IMR-90 (cell line): ENCODE results near the gene ZNF296. TPM values are rescaled to one million over a fixed set of nuclear protein-coding genes. Genes with fewer than 3 reads are reported as not detected.

ENCODE experiments used
- ATAC-seq: fragments of 200-7000 bp; cut with Tn5 transposase; 2 replicates; pipeline ENCODE4 v1.9.1; 2020; ENCODE audit warnings: low read depth, mild to moderate bottlenecking, moderate library complexity
- BruUV-seq: library from RNA; stranded (reverse); fragments of 400-500 nt; replicated peaks from 2 replicates; lab custom pipeline; 2021; lab: Mats Ljungman, UMichigan
- CTCF ChIA-PET: fragments of 300-600 bp; formaldehyde crosslinking; extraction: SDS; loops from one replicate; lab custom pipeline; 2021; ENCODE audit warnings: antibody characterized with exemption; lab: Yijun Ruan, JAX
- POLR2A ChIA-PET: fragments of 300-600 bp; sonication (Branson Sonifier 250); formaldehyde crosslinking; loops from one replicate; lab custom pipeline; 2022; ENCODE audit warnings: antibody characterized with exemption; ENCODE audit not compliant: unreplicated experiment; lab: Charles Lee
- DNase-seq: peaks from one replicate; pipeline ENCODE4 v3.0.0; 2013
- H2AFZ ChIP-seq: replicated peaks from 2 replicates; pipeline ENCODE3; 2013; ENCODE audit warnings: low read length, mild to moderate bottlenecking; ENCODE audit not compliant: poor library complexity
- H2AK5ac ChIP-seq: 2 replicates; pipeline ENCODE4 v1.6.1; 2013; ENCODE audit warnings: low read depth, low read length, inconsistent platforms
- H2AK9ac ChIP-seq: replicated peaks from 2 replicates; pipeline ENCODE3; 2013; ENCODE audit warnings: mild to moderate bottlenecking, low read depth, low read length, moderate library complexity; ENCODE audit not compliant: poor library complexity
- H2BK120ac ChIP-seq: 2 replicates; pipeline ENCODE4 v1.6.1; 2013; ENCODE audit warnings: low read depth, low read length, inconsistent platforms
- H2BK15ac ChIP-seq: 3 replicates; pipeline ENCODE4 v1.6.1; 2013; ENCODE audit warnings: low read depth, low read length, inconsistent platforms
- H2BK20ac ChIP-seq: 2 replicates; pipeline ENCODE4 v1.6.1; 2013; ENCODE audit warnings: low read depth, mild to moderate bottlenecking, inconsistent platforms, low read length, moderate library complexity
- H2BK5ac ChIP-seq: 2 replicates; pipeline ENCODE4 v1.6.1; 2013; ENCODE audit warnings: mild to moderate bottlenecking, low read depth, low read length, inconsistent platforms; ENCODE audit not compliant: poor library complexity, severe bottlenecking
- H3K14ac ChIP-seq: replicated peaks from 2 replicates; pipeline ENCODE4 v1.6.1; 2013; ENCODE audit warnings: low read depth, low read length, inconsistent platforms
- H3K18ac ChIP-seq: 2 replicates; pipeline ENCODE4 v1.6.1; 2013; ENCODE audit warnings: low read depth, low read length, control low read depth
- H3K23ac ChIP-seq: 2 replicates; pipeline ENCODE4 v1.6.1; 2013; ENCODE audit warnings: low read depth, low read length, inconsistent platforms
- H3K27ac ChIP-seq: 2 replicates; pipeline ENCODE4 v1.5.1; 2013; ENCODE audit warnings: mild to moderate bottlenecking, control low read depth, low read length; ENCODE audit not compliant: insufficient read depth
- H3K27me3 ChIP-seq: 2 replicates; pipeline ENCODE4 v1.6.1; 2013; ENCODE audit warnings: low read length; ENCODE audit not compliant: control insufficient read depth, insufficient read depth
- H3K36me3 ChIP-seq: 2 replicates; pipeline ENCODE4 v1.6.1; 2013; ENCODE audit warnings: low read length, mixed read lengths; ENCODE audit not compliant: control insufficient read depth, insufficient read depth
- H3K4ac ChIP-seq: 2 replicates; pipeline ENCODE4 v1.6.1; 2013; ENCODE audit warnings: low read depth, low read length, inconsistent platforms
- H3K4me1 ChIP-seq: 2 replicates; pipeline ENCODE4 v1.6.1; 2013; ENCODE audit warnings: low read length, mixed read lengths; ENCODE audit not compliant: control insufficient read depth, insufficient read depth
- H3K4me2 ChIP-seq: 2 replicates; pipeline ENCODE4 v1.6.1; 2013; ENCODE audit warnings: low read depth, mild to moderate bottlenecking, control low read depth, low read length, moderate library complexity
- H3K4me3 ChIP-seq: 2 replicates; pipeline ENCODE4 v1.5.1; 2013; ENCODE audit warnings: low read depth, mild to moderate bottlenecking, control low read depth, low read length, moderate library complexity; ENCODE audit not compliant: insufficient read depth
- H3K56ac ChIP-seq: 2 replicates; pipeline ENCODE4 v1.6.1; 2013; ENCODE audit warnings: low read length, inconsistent platforms; ENCODE audit not compliant: insufficient read depth; ENCODE audit errors: extremely low read depth
- H3K79me1 ChIP-seq, 2 experiments: 2 replicates each; pipeline ENCODE4 v1.6.1; 2013; ENCODE audit warnings: low read length in 2 of 2, inconsistent platforms in 1 of 2, low read depth in 1 of 2
- H3K9ac ChIP-seq: 2 replicates; pipeline ENCODE4 v1.6.1; 2013; ENCODE audit warnings: low read depth, low read length, control low read depth
- H3K9me1 ChIP-seq: 2 replicates; pipeline ENCODE4 v1.6.1; 2013; ENCODE audit warnings: low read length, inconsistent platforms; ENCODE audit not compliant: insufficient read depth
- H3K9me3 ChIP-seq: 2 replicates; pipeline ENCODE4 v1.6.1; 2013; ENCODE audit warnings: low read length; ENCODE audit not compliant: control insufficient read depth, insufficient read depth
- H4K20me1 ChIP-seq: 2 replicates; pipeline ENCODE4 v1.6.1; 2013; ENCODE audit warnings: low read length, inconsistent platforms; ENCODE audit not compliant: insufficient read depth
- H4K5ac ChIP-seq: 2 replicates; pipeline ENCODE4 v1.6.1; 2013; ENCODE audit warnings: mild to moderate bottlenecking, low read depth, low read length, control low read depth
- H4K8ac ChIP-seq, 2 experiments: 2 replicates each; pipeline ENCODE4 v1.6.1; 2013; ENCODE audit warnings: low read depth in 2 of 2, low read length in 2 of 2, control low read depth in 1 of 2, inconsistent platforms in 1 of 2
- H4K91ac ChIP-seq: 2 replicates; pipeline ENCODE4 v1.6.1; 2013; ENCODE audit warnings: low read depth, low read length, inconsistent platforms; ENCODE audit not compliant: insufficient read depth
- BHLHE40 ChIP-seq: fragments of 150-350 bp; IDR thresholded peaks from 2 replicates; pipeline ENCODE4 v1.6.1; 2016; ENCODE audit warnings: mild to moderate bottlenecking, low read depth, low read length
- RAD21 ChIP-seq: IDR thresholded peaks from 2 replicates; pipeline ENCODE4 v1.6.1; 2012; ENCODE audit warnings: low read length, improper control_type of control experiment
- USF2 ChIP-seq: fragments of 150-350 bp; IDR thresholded peaks from 2 replicates; pipeline ENCODE4 v1.6.1; 2017; ENCODE audit warnings: mild to moderate bottlenecking, antibody characterized with exemption, low read length, low read depth
- WGBS, 2 experiments: methylation state at CpG; one replicate each; pipeline versions ENCODE4 v1.1.5 to v1.1.7; 2013; ENCODE audit warnings: missing lambda C conversion rate in 2 of 2; ENCODE audit not compliant: insufficient read length in 1 of 2; ENCODE audit errors: extremely low coverage in 2 of 2; 5-methylcytosine and 5-hydroxymethylcytosine counted together
- dilution Hi-C: fragments of 300-500 bp; cut with HindIII; formaldehyde crosslinking; loops from one replicate; pipeline ENCODE4 v1.14.3; 2018; ENCODE audit warnings: low sequenced_read_pairs; ENCODE audit not compliant: unreplicated experiment
- in situ Hi-C: fragments of 300-500 bp; cut with MboI; formaldehyde crosslinking; loops from 3 replicates; pipeline ENCODE4 v1.14.3; 2019; ENCODE audit warnings: low sequenced_read_pairs, inconsistent platforms, mixed read lengths
- intact Hi-C: fragments of 100-400 bp; cut with micrococcal nuclease; formaldehyde crosslinking; loops from 2 replicates; pipeline ENCODE4 v1.10.0; 2022
- polyA plus RNA-seq, 3 experiments: library from polyadenylated mRNA; depleted of rRNA; stranded (reverse); fragments of >200 nt; gene quantifications; 2 replicates each; pipeline ENCODE4 v1.2.3, GENCODE V29; 2012; ENCODE audit warnings: low replicate concordance in 1 of 3
- total RNA-seq: library from RNA; depleted of rRNA; stranded (reverse); fragments of >200 nt; gene quantifications from 2 replicates; pipeline ENCODE4 v1.2.3, GENCODE V29; 2012

Gene ZNF296
- total and polyA plus RNA-seq, 2 of the 4 experiments (the other 2 are of a cell fraction) = 0.10 TPM; not detected in 1

GRCh38 chr19:45066921-45067661, 9.2 kb downstream of the ZNF296 start:
- no peak for TF ChIP-seq USF2
- TF ChIP-seq RAD21 = no peak
- TF ChIP-seq BHLHE40 = no peak
- Histone ChIP-seq H3K36me3 (peaks cover 70% of the 10 kb centered on the region), H2BK5ac (no peak overlapping the region), H3K23ac (no peak overlapping the region), H4K5ac (no peak overlapping the region), H4K91ac (no peak overlapping the region), H3K4ac (no peak overlapping the region), H2AK5ac (no peak overlapping the region), H3K4me3 (no peak overlapping the region), H2BK20ac (no peak overlapping the region), H3K4me2 (no peak overlapping the region), H3K9ac (no peak overlapping the region), H3K56ac (no peak overlapping the region), H3K9me1 (no peaks in the 10 kb centered on the region), H2AK9ac (no peak overlapping the region), H4K20me1 (peaks cover 5% of the 10 kb centered on the region; the same call in 1 of the 2 replicates), H3K79me1 (peaks cover 4 to 18% of the 10 kb centered on the region in 2 experiments; a peak in 3 of 4 replicates), H4K8ac (no peak overlapping the region), H2AFZ (no peak overlapping the region), H3K27me3 (no peaks in the 10 kb centered on the region), H3K4me1 (no peaks in the 10 kb centered on the region), H2BK120ac (no peak overlapping the region), H2BK15ac (no peak overlapping the region), H3K14ac (no peak overlapping the region), H3K9me3 (no peaks in the 10 kb centered on the region), H3K18ac (no peak overlapping the region), H3K27ac (no peak overlapping the region)
- WGBS, 2 experiments = 93% methylated on average over 23 of the region's 38 CpGs; no CpG with 5 or more reads in 1 of the 2 experiments
- CTCF ChIA-PET = interaction anchor here (1.5 kb wide), 1 partner anchor 7 kb away, joined by 3 read pairs; no protein-coding TSS in a partner anchor
- dilution Hi-C loops (no loop called here), intact Hi-C loops (no loop called here), in situ Hi-C loops (no loop called here)
- ATAC-seq (no peak), DNase-seq (no peak)
- POLR2A ChIA-PET = no interaction called here
- BruUV-seq = no TSS peak
